ENCODE data around the gene MYRF. TPM values are rescaled to one million over a fixed set of nuclear protein-coding genes. Genes with fewer than 3 reads are reported as not detected.

The MYRF gene
- total and polyA plus RNA-seq, 9 of the 15 experiments (the other 6 are each of a cell fraction or from before 2014, with no cell fraction given) = 2.3 to 25.8 (median 7.1) TPM

DNA sequence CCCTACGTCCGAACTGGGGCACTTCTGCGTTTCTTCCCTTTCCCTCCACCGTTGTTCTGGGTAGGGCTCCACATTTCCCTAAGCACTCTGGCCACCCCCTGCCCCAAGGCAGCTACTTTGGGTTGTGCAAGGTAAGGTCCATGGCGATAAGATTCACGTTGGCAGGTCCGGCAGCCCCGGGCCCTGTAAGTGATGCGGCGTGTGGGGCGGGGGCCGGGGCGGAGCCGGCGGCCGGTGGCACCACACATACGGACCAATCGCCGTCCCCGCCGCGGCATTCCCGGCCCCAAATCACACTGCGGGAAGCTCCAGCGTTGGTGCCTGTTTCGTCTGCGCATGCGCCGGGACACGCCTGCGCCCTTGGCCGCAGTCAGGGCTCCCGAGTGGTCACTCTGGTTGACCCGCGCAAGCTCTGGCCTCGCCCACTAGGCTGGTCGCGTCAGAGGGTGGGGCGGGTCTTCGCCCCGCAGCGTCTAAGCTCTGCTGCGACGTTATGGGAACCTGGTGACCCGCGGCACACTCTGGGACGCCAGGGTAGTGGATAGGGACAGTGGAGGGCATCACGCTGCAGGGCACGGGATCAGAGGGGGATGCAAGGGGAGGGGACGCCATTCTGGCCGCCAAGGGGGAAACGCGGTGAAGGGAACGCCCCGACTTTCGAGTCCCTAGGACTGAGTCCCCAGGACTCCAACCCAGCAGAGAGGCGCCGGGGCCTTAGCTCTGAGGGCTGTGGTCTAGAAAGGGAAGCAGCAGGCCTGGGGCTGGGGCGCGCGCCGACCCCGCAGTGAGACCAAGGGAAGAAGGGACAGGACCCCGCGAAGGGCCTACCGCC, 62.7 kb downstream of the MYRF start (continued):
- TF ChIP-seq FOXK2 (conservative IDR thresholded peaks at IDR 0.05 in 1 of 2, IDR thresholded peaks at IDR 0.05 in 1 of 2; ENCODE audit: low read depth in 2 of 2) (peak; percentile 9 to 38; a peak in 1 of 4 replicates), HDAC1 (IDR thresholded peaks at IDR 0.05) (peak in 1 of 2 experiments; percentile 41; a peak in 1 of 4 replicates), ZNF717 (CRISPR knock-in tag; IDR thresholded peaks at IDR 0.05) (no peak), GATAD2A (IDR thresholded peaks at IDR 0.05) (peak; percentile 85), NEUROD1 (IDR thresholded peaks at IDR 0.05; ENCODE audit: borderline replicate concordance, low read depth, low read length, partially characterized antibody) (peak; percentile 45), ILF3 (IDR thresholded peaks at IDR 0.05; ENCODE audit: borderline replicate concordance) (peak; percentile 53; the same call in 1 of the 2 replicates), RFX1 (IDR thresholded peaks at IDR 0.05) (no peak; the same call in 1 of the 2 replicates), MAFK (IDR thresholded peaks at IDR 0.05; ENCODE audit: low read length) (no peak), SREBF2 (CRISPR knock-in tag; IDR thresholded peaks at IDR 0.05) (no peak), NBN (IDR thresholded peaks at IDR 0.05; ENCODE audit: low read depth) (peak; percentile 65), THRAP3 (IDR thresholded peaks at IDR 0.05; ENCODE audit: borderline replicate concordance) (0 out of 2 replicates have a peak, but pooled peaks have one; percentile 78)
- TF ChIP-seq, protein P1, sequence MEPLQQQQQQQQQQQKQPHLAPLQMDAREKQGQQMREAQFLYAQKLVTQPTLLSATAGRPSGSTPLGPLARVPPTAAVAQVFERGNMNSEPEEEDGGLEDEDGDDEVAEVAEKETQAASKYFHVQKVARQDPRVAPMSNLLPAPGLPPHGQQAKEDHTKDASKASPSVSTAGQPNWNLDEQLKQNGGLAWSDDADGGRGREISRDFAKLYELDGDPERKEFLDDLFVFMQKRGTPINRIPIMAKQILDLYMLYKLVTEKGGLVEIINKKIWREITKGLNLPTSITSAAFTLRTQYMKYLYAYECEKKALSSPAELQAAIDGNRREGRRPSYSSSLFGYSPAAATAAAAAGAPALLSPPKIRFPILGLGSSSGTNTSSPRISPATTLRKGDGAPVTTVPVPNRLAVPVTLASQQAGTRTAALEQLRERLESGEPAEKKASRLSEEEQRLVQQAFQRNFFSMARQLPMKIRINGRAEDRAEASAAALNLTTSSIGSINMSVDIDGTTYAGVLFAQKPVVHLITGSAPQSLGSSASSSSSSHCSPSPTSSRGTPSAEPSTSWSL (CRISPR knock-in tag; IDR thresholded peaks at IDR 0.05; ENCODE audit: borderline replicate concordance) = no peak
- TF ChIP-seq, protein P2, sequence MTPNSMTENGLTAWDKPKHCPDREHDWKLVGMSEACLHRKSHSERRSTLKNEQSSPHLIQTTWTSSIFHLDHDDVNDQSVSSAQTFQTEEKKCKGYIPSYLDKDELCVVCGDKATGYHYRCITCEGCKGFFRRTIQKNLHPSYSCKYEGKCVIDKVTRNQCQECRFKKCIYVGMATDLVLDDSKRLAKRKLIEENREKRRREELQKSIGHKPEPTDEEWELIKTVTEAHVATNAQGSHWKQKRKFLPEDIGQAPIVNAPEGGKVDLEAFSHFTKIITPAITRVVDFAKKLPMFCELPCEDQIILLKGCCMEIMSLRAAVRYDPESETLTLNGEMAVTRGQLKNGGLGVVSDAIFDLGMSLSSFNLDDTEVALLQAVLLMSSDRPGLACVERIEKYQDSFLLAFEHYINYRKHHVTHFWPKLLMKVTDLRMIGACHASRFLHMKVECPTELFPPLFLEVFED (CRISPR knock-in tag; conservative IDR thresholded peaks at IDR 0.05) = peak; percentile 89
- TF ChIP-seq, protein P3, sequence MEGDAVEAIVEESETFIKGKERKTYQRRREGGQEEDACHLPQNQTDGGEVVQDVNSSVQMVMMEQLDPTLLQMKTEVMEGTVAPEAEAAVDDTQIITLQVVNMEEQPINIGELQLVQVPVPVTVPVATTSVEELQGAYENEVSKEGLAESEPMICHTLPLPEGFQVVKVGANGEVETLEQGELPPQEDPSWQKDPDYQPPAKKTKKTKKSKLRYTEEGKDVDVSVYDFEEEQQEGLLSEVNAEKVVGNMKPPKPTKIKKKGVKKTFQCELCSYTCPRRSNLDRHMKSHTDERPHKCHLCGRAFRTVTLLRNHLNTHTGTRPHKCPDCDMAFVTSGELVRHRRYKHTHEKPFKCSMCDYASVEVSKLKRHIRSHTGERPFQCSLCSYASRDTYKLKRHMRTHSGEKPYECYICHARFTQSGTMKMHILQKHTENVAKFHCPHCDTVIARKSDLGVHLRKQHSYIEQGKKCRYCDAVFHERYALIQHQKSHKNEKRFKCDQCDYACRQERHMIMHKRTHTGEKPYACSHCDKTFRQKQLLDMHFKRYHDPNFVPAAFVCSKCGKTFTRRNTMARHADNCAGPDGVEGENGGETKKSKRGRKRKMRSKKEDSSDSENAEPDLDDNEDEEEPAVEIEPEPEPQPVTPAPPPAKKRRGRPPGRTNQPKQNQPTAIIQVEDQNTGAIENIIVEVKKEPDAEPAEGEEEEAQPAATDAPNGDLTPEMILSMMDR (IDR thresholded peaks at IDR 0.05 in 2 of 3, conservative IDR thresholded peaks at IDR 0.05 in 1 of 3; ENCODE audit: insufficient read depth in 2 of 3, low read depth in 1 of 3, low read length in 3 of 3) = no peak; a peak in 1 of 6 replicates
- TF ChIP-seq, protein P4, sequence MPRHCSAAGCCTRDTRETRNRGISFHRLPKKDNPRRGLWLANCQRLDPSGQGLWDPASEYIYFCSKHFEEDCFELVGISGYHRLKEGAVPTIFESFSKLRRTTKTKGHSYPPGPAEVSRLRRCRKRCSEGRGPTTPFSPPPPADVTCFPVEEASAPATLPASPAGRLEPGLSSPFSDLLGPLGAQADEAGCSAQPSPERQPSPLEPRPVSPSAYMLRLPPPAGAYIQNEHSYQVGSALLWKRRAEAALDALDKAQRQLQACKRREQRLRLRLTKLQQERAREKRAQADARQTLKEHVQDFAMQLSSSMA (CRISPR knock-in tag; IDR thresholded peaks at IDR 0.05) = 0 out of 2 replicates have a peak, but pooled peaks have one; percentile 31
- TF ChIP-seq, protein P5, sequence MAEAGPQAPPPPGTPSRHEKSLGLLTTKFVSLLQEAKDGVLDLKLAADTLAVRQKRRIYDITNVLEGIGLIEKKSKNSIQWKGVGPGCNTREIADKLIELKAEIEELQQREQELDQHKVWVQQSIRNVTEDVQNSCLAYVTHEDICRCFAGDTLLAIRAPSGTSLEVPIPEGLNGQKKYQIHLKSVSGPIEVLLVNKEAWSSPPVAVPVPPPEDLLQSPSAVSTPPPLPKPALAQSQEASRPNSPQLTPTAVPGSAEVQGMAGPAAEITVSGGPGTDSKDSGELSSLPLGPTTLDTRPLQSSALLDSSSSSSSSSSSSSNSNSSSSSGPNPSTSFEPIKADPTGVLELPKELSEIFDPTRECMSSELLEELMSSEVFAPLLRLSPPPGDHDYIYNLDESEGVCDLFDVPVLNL (CRISPR knock-in tag; IDR thresholded peaks at IDR 0.05; ENCODE audit: low read depth) = 0 out of 2 replicates have a peak, but pooled peaks have one; percentile 40
- TF ChIP-seq, protein P6, sequence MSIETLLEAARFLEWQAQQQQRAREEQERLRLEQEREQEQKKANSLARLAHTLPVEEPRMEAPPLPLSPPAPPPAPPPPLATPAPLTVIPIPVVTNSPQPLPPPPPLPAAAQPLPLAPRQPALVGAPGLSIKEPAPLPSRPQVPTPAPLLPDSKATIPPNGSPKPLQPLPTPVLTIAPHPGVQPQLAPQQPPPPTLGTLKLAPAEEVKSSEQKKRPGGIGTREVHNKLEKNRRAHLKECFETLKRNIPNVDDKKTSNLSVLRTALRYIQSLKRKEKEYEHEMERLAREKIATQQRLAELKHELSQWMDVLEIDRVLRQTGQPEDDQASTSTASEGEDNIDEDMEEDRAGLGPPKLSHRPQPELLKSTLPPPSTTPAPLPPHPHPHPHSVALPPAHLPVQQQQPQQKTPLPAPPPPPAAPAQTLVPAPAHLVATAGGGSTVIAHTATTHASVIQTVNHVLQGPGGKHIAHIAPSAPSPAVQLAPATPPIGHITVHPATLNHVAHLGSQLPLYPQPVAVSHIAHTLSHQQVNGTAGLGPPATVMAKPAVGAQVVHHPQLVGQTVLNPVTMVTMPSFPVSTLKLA (conservative IDR thresholded peaks at IDR 0.05) = peak; percentile 59 to 68

All from K562 (cell line).